HG03565 (cell line): ENCODE results near the gene NR3C2.

Experiments used
- ATAC-seq: cut with Tn5 transposase; IDR thresholded peaks from one replicate; pipeline ENCODE4 v1.9.1; 2021; ENCODE audit warnings: mild to moderate bottlenecking, moderate library complexity; ENCODE audit not compliant: unreplicated experiment

Gene NR3C2

DNA sequence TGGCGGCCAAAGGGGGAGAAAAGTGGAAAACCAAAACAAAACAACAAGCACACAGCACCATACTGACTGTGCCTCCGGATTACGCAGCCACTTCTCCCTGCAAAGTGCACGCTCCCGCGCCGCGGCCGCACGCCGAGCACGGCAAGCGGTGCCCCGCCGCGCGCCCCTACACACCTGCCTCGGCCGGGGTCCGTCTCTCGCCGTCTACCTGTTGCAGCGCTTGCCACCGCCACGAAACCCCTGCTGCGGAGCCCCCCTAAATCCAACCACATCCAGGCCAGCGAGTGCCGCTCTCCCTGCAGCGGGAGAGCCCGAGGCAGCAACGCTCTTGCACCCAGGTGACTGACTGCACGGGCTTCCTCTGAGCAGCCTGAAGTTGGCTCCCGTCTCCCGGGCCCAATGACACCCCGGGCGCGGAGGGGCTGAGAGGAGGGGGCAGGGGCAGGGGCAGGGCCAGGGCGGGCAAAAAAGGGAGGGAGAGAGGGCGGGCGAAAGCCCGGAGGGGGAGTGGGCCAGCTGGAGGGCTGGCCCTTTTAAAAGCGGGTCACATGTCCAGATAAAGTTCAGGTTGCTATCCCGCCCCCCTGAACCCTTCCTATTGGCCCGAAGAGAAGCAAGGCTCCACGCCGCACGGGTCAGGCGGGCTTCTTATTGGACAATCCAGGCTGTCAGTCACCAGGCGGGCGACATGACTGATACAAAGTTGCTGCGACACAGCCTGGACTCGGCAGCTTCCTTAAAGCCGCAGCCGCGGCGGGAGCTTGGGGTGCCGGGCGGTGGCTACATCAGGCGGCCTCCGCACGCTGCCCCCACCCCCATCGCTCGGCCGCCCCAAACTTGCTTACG, at the start of gene NR3C2:
Gene NR3C2, minus strand, starts transcription at position 429 of the 846 bp plus-strand sequence.
- ATAC-seq = peak; percentile 98

DNA sequence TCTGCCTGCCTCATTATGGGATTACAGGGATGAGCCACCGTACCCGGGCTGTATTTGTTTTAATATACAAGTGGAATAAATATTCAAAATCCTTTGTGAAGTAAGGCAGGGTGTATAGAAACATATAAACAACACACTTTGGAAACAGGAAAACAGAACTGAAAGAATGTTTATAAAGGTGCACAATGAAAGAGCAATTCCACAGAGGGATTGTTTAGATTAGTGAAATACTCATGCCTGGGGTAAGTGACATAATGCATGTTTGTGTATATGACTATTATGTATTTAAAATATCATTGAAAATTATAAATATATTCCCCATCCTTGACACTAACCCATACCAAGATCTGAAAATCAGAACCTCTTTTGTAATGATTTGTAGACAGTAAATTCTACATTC, 45.0 kb upstream of the NR3C2 start:
- no peak for ATAC-seq

DNA sequence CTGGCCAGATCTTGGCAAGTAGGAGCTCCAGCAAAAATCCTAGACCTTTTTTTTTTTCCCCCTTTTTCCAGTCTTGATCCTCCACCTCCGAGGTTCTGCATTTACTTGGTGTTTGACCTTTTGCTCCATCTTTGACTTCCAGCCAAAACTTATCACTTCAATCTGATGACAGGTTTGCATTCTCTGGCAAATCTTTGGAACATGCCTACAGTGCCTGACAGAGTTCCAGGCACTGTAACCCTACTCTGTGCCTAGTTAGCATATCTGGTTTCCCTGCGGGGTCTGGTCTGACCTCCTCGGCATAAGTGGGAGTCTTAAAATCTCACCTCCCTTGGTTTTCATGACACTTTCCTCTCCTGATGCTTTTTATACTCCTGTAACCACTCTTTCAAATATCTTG, 39.4 kb upstream of the NR3C2 start:
- ATAC-seq = no peak

DNA sequence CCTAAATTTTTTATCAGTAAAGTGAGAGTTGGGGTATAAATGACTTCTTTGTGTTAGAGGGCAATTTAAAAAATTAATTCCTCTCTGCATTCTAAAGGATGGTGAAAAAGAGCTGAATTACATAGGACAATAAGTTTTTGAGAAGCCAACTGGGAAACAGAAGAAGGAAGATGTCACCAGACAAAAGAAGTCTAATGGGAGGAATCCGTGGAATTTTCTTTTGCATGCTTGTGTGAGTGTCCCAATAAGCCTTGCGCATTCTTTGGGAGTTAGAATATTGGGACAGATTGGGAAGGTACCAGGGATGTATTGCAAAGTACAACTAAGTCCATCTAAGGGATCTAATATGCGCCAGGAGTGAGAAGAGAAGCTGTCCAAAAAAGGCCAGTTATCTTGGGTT, 35.1 kb upstream of the NR3C2 start:
- no peak for ATAC-seq

DNA sequence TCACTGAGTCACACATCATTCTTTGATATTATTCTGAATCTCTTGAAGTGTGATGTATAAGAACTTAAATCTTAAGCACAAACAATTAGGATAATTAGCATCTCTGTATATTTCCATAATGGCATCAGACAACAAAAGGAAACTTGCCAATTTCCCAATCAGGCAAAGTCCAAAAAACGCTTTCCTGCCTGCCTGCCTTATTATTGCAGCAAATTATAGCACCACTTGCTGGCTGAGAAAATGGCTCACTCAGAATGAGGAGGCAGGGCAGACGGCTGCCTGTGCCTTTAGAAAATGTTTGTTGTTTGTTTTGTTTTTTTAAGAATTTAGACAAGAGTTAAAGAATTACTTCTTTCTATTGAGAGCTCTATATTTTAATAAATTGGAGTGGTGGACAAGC, 27.7 kb upstream of the NR3C2 start:
- no peak for ATAC-seq

DNA sequence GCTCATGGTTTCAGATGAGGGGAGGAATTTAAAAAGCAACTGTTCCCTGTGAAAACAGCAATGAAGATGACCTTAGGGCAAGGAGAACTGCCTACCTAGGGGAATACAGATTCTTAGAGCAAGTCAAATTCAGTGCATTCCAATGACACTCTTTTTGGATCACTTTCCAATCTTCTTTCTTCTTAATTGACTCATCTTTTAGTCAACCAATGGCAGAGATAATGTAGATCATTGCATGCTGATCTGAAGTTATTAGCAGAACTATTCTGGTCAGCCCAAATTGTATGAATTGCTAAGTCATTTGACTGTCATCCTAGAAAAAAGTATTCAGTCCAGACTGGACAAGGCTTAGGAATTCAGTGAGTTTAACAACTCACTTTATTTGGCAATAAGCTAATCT, 12.6 kb upstream of the NR3C2 start:
- ATAC-seq = no peak

DNA sequence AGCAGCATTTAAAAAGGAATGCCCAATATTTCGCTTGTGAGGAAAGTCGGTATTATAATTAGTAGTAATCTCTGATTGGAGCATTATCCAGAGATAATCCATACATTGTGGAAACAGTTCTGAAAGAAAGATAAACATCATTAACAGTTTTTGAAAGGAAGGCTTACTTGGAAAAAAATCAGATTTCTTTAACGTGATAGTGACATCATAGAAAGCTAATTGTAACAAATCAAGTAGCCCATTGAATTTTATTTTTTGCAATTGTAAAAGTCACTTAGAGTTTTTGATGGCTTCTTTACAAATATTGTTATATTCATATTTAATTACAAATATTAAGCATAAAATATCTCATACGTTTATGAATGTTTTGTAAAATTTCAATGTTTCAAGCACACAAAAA, 11.6 kb upstream of the NR3C2 start:
- no peak for ATAC-seq

DNA sequence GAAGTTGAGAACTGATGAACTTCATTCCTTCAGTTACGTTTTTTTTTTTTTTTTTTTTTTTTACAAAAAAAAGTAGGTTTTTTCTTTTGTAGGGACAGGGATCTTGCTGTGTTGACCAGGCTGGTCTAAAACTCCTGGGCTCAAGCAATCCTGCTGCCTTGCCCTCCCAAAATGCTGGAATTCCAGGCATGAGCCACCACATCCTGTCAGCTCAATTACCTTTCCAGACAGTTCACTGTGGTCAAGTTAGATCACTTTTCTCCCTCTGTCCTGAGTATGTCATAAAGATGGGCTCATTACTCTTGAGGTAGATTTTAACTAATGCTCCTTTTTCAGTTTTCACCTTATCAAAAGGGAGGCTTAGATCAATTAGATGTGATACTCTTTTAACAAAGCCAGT, 10.8 kb upstream of the NR3C2 start:
- no peak for ATAC-seq

DNA sequence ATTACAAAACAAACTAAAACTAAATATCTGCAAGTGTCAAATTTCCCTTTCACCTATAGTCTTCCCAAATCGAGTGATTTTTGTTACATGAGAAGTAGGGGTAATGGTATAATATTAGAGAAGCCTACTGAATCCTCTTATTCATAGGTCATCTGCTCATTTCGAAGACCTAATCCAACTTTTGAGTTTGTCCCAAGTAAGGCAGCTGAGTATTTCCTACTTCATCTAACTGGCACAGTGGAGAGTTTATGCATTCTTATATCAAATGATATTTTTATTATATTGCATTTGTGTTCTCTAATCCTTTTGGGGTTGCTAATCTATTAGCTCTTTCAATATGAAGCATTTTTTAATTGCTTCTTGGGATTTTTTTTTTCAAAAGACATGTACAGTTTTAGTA, 7.7 kb upstream of the NR3C2 start:
- ATAC-seq = no peak

DNA sequence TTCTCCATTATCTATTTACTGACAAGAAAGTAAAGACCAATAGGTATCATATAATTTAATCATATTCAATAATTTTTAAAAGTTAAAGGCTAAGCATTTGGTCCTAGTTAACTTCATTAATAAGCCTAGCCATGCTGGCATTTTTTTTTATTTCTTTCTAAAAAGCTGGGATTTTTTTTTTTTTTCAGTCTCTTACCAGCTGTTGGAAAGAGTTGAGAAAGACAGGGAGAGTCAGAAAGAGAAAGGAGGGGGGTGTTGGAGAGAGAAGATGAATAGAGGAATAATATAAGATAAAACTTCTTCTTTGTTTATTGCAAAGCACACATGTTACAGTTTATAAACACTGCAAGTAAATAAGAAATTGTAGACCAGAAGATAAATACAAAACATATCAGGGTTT, 5.9 kb upstream of the NR3C2 start:
- no peak for ATAC-seq

DNA sequence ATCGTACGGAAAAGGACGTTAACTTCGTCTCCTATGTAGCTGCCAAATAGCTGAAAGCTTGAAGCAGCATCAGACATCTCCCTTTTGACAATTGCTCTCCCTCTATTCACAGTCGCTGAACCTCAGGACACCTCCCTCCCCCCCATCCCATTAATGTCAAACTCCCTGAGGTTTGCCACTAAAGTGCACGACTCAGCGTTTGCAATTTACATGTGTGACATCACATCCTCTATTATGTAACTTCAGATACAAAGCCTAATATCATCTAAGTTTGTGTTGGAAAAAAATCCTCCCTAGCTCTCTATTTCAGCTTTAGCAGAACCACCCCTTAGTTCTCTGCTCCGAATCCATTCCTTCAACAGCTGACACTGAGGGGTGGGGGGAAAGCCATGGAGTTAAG, 5.5 kb upstream of the NR3C2 start:
- ATAC-seq = no peak

DNA sequence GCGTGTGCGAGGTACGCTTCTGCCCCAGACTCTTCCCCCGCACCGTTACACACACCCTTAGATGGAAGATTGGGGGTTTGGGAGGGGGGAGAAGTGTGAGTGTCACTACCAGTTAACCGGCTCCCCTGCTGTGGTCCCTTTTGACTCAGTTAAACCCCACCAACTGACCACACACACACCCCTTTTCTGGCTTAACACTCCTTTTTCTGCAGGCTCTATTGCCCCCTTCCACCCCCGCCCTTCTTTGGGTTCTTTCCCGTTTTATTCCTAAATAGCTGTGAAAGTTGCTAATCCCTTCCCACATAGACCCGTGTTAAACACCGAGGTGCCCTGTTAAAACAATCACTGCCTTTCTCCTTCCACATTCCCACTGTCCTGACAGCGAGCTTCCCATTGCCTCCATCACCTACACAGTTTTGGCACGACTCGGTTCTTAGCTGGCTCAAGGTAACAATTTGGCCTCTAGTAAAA, 3.7 kb upstream of the NR3C2 start:
- ATAC-seq = no peak

DNA sequence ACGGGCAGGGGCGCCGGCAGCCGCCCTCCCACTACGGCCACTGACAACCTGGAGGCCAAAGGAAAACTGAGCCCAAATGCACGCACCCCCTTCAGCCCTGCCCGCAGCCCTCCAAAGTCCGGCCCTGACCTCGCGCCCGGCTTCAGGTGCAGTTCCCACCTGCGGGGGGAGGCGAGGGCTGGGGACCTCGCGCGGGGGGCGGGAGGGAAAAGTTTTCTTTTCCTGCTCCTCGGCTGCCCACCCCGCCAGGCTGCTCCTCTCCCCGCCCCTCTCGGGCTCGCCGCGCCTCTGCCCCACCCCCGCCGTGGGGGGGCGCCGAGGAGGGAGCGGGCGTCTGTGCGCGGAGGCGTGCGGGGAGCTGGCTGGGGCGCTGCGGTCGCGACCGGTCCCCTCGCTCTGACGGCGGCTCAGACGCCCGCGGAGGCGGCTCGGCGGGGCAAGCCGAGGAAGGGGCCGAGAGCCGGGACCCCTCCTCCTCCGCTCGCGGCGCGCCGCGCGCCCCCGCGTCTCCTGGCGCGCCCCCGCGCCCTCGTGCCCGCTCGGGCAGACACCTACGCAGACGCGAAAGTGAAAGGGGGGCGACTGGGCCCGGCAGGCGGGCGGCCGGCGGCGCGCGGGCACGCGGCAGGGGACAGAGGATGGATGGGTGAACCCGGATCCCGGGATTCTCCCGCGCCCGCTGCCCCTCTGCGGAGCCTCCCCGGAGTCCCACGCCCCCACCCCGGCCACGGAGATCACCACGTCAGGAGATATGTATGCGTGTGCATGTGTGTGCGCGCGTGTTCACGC, 3.1 kb upstream of the NR3C2 start:
- ATAC-seq = no peak

DNA sequence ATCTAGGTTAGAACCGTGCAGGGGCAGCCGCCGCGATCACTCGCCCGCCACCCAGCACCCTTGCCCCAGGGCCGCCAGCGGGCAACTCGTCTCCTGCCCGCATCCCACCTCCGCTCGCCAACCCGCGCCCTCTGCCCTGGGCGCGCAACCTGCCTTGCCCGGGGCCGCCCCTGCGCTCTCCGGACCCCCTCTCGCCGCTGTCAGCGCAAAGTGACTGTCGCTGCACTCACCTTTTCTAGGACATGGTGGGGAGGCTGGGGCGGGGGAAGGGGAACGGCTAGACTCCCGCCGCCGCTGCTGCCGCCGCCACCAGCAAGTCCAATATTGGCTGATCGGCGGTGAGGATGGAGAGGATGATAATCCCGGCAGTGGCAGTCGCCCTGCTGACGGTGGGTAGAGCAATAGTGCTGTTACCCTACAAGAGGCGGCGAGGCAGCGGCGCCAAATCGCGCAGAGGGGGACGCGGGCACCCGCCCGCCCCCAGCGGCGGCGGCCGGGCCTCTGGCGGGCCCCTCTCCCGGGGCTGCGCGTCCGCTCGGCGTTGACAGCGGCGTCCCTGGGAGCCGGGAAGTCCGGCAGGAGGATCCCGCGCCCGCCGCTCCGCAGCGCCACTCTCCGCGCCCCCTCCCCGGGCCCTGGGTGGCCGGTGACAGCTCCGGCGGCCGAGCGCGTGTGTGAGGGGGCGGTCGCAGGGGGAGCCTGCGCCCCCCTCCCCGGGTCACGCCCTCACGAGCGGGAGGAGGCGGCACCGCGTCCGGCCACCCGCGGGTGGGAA, 2.3 kb upstream of the NR3C2 start:
- ATAC-seq = no peak

DNA sequence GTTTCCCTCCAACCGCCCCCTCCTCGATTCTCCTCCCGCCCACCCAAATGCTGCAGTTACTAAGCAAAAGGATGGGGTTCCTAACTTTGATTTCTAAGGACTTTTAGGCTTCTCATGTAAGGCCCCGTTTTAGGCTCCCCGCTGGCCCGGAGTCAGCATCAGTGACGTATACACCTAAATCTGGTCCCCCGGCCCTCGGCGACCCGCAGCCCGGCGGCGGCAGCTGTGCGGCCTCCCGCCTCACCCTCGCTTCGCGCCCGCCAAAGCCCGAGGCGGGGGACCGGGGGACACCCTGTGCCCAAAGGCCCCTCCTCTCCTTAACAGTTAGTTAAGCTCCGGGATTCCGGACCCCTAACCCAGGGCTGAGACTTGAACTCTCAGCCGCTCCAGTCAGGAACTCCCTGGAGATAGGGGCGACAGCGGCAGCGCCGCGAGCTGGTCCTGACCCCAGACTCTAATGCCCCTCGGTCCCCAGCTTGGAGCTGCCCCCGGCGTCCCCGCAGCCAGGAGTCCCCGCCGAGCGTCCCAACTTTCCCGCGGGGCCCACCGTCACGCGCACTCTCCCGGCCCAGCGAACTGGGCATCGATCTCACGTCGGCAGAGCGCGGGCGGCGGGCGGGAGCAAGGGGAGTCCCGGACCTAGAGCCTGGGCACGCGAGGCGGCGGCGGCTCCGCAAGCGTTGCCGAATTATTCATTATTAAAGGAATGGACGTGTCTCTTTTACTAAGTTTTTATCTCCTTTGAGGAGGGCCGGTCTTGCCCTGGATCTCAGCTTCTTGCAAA, 1.5 kb upstream of the NR3C2 start:
- ATAC-seq = no peak

DNA sequence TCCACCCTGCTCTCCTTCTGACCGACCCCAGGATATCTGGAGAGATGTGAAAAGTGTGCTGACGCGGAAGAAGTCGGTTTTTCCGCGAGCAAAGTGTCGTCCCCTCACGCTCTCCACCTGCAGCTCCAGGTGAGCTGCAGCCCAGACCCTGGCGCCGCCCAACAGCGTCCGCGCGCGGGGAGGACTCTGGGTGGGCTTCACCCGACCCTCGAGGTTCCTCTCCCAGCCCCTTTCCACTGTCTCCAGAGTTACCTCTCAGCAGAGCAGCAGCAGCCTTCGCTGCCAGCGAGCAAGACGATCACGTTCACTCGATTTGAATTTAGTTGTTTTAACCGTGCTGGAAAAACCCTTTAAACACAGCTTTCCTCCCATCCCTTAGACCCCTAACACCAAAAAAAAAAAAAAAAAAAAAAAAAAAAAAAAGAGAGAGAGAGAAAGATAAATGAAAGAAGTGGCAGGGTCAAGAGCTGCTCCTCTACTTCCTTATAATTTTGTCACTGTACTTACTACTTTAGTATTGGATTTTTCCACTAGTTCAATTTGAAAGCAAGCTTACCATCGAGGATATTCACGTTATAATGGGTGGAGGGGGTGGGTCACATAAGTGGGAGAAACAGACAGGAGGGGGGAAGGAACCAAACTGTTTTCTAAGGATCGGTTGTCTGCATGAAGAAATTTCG, 758 bp upstream of the NR3C2 start:
- ATAC-seq = no peak

DNA sequence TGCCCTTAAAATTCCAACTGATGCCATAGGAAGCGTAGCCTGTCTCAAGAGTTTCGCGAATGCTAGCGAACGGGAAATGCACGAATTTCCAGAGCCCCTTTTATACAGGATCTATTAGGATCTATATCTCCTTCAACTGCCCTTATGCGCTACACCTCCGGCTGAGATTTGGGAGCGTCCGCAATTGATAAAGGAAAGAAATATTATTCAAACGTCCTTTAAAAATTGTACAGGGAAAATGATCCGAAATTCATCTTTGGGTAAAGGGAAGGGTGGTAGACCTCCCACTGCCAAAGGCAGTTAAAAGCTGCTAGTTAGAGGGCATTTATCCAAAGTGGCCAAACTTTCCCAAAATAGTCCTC, 609 bp downstream of the NR3C2 start:
- no peak for ATAC-seq

DNA sequence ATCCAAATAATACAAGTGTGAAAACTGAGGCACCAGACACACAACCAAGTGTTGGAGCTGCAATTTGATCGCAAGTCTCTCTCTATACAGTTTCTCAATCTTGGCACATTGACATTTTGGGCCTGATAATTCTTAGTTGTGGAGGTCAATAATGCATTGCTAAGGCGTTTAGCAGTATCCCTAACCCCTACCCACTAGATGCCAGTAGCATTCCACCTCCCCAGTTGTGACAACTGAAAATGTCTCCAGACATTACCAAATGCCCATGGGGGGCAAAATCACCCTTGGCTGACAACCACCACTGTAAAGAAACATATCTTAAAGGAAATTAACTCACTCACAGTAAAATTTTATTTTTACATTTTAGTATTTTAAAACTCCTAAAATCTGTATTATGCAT, 4.2 kb downstream of the NR3C2 start:
- ATAC-seq = no peak

DNA sequence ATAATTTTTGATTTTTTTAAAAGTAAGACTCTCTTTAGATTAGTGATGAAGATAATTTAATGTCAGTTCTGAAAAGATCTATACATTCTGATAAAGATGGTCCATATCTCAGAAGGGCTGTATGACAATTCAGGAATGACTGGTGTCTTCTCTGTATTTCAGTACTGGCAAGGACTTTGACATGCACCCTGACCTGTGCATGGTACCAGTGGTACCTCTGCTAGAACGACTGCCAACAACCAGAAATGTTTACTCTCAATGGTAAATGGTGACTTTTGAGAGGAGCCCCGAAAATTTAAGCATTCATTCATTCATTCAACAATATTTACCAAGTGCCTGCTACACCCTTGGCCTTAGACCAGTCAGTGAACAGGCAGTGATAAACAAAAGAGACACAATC, 4.8 kb downstream of the NR3C2 start:
- ATAC-seq = no peak

DNA sequence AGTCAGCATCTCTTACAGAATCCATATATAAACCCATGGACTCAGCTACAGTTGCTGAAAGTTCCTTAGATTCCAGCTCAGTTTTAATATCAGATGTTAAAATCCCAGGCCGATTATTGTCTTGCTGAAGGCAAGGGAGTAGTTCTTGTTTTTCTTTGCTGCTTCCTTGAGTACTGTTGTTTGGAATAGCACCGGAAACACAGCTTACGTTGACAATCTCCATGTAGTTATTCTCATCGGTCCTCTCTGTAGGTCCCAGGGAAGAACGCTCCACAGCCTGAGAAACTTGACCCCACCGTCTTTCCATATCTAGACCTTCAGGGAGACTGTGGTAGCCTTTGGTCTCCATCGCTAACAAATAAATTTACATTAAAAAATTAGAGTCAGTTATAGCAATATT, 5.7 kb downstream of the NR3C2 start:
- ATAC-seq = no peak
